Ovary (tissue), 9 donors: ENCODE measurements around the gene CAPN5. TPM values are rescaled to one million over a fixed set of nuclear protein-coding genes. Genes with fewer than 3 reads are reported as not detected.

Experiments
- DNase-seq, 5 donors: peaks; one replicate each; pipeline ENCODE4 v3.0.0-alpha.2; 2019 to 2020
- H3K27ac ChIP-seq, 2 donors: fragments of 200-600 bp; one replicate each; pipeline versions ENCODE4 v1.5.1 to v1.8.0; 2019 to 2022
- H3K27me3 ChIP-seq: fragments of 200-600 bp; one replicate; pipeline ENCODE4 v1.8.0; 2022
- H3K36me3 ChIP-seq: fragments of 200-600 bp; sonication (generic); one replicate; pipeline ENCODE4 v1.5.1; 2019
- H3K4me1 ChIP-seq: one replicate; pipeline ENCODE4 v1.8.1; 2013; ENCODE audit warnings: mild to moderate bottlenecking, moderate library complexity; ENCODE audit not compliant: insufficient read depth
- H3K4me3 ChIP-seq: fragments of 200-600 bp; sonication (generic); one replicate; pipeline ENCODE4 v1.5.1; 2017
- H3K9me3 ChIP-seq, 2 donors: fragments of 200-600 bp in 1 of 2; sonication (generic) in 1 of 2; one replicate each; pipeline versions ENCODE4 v1.5.1 to v1.8.1; 2013 to 2019; ENCODE audit warnings: mild to moderate bottlenecking in 1 of 2, moderate library complexity in 1 of 2
- CTCF ChIP-seq, 3 donors: fragments of 450-650 bp in 2 of 3; fragments of 200-600 bp in 1 of 3; IDR thresholded peaks; one replicate each; pipeline versions ENCODE4 v1.5.1 to v1.8.0; 2016 to 2022; ENCODE audit warnings: antibody characterized with exemption in 3 of 3, mild to moderate bottlenecking in 1 of 3
- EP300 ChIP-seq: sonication (generic); formaldehyde crosslinking; IDR thresholded peaks from one replicate; pipeline ENCODE4 v1.6.1; 2017; ENCODE audit warnings: antibody characterized with exemption
- POLR2A ChIP-seq: fragments of 450-650 bp; IDR thresholded peaks from one replicate; pipeline ENCODE4 v1.6.1; 2017; ENCODE audit warnings: antibody characterized with exemption, mild to moderate bottlenecking, moderate library complexity
- WGBS, 3 donors: extraction: QIAGEN DNeasy Blood & Tissue Kit in 1 of 3; methylation state at CpG; one replicate each; pipeline versions ENCODE4 v1.1.5 to v1.1.7; 2013 to 2017; 5-methylcytosine and 5-hydroxymethylcytosine counted together
- intact Hi-C, 4 donors: fragments of 100-400 bp; cut with DNase I; formaldehyde crosslinking; loops; one replicate each; pipeline versions ENCODE4 v1.11.0 to v1.15.1; 2022 to 2023
- polyA plus RNA-seq, 2 donors: library from polyadenylated mRNA; stranded (reverse); fragments of 200-250 nt in 1 of 2; fragments of 350-450 nt in 1 of 2; fragmentation: Illumina TruSeq in 1 of 2; extraction: RNeasy Lipid Tissue Mini Kit (QIAGEN cat#74804) in 1 of 2; gene quantifications; one replicate each; pipeline ENCODE4 v1.2.3, GENCODE V29; 2013 to 2014
- total RNA-seq, 7 donors: library from RNA; depleted of rRNA in 2 of 7; stranded (reverse); fragments of >200 nt in 2 of 7; fragmentation: NEBNext Ultra II Directional in 3 of 7; extraction: Animal tissue kit (Norgen Biotek cat#: 25700) in 3 of 7; gene quantifications; one replicate each; pipeline versions ENCODE4 v1.1.0 to v1.2.4, GENCODE V29; 2016 to 2023
- donor health status: DM: no; HTN: no; CAD: no; lungs with moderate emphysema.
- donor health status: DM: no; HTN: no; CAD: no.
- donor health status: Bipolar disorder and iron deficiency.
- donor health status: DM: yes; HTN: yes; CAD: no.
- donor health status: DM: no; HTN: no; CAD: no.
- donor health status: DM: yes; HTN: yes; CAD: no.

The CAPN5 gene
- total and polyA plus RNA-seq, 9 donors: 3.0 to 82.2 (median 21.3) TPM

GRCh38 chr11:77150836-77151235 lies 84.1 kb downstream of the CAPN5 start:
- Histone ChIP-seq H3K4me1 (peaks cover 2% of the 10 kb centered on the region), H3K36me3 (no peaks in the 10 kb centered on the region), H3K4me3 (no peak overlapping the region), H3K27ac (no peak overlapping the region), H3K27me3 (no peaks in the 10 kb centered on the region), H3K9me3 (no peaks in the 10 kb centered on the region)
- DNase-seq: no peak
- WGBS, 3 donors: 92 to 96% (median 95%) methylated on average over 10 of the region's 10 CpGs
- intact Hi-C loops: no loop called here
- TF ChIP-seq POLR2A: no peak
- no peak for TF ChIP-seq EP300
- TF ChIP-seq CTCF (IDR thresholded peaks at IDR 0.05): no peak

- intact Hi-C loops: no loop called here
- H3K9me3 ChIP-seq: no peaks in the 10 kb centered on the region
Observed at GRCh38 chr11:77151804-77152509, 85.2 kb downstream of the CAPN5 start.

GRCh38 chr11:77152846-77153245 lies 86.1 kb downstream of the CAPN5 start:
- no peak for DNase-seq
- intact Hi-C loops: no loop called here
- Histone ChIP-seq H3K4me1 (peaks cover 2% of the 10 kb centered on the region), H3K4me3 (no peak overlapping the region), H3K27ac (no peak overlapping the region), H3K27me3 (no peaks in the 10 kb centered on the region), H3K9me3 (no peaks in the 10 kb centered on the region), H3K36me3 (no peaks in the 10 kb centered on the region)
- TF ChIP-seq EP300 (no peak), CTCF (IDR thresholded peaks at IDR 0.05) (no peak), POLR2A (no peak)
- WGBS, 3 donors: 68 to 70% (median 69%) methylated on average over 6 of the region's 6 CpGs

More at GRCh38 chr11:77151804-77152509, 85.2 kb downstream of the CAPN5 start:
- 54 to 67% (median 64%) methylated on average over 10 to 11 of the region's 11 CpGs for WGBS, 3 donors
- H3K27me3 ChIP-seq: no peaks in the 10 kb centered on the region
- peaks cover 2% of the 10 kb centered on the region for H3K4me1 ChIP-seq
- DNase-seq: no peak
- H3K27ac ChIP-seq: no peak overlapping the region
- H3K4me3 ChIP-seq: no peak overlapping the region
- no peaks in the 10 kb centered on the region for H3K36me3 ChIP-seq
- TF ChIP-seq POLR2A (no peak), CTCF (IDR thresholded peaks at IDR 0.05) (no peak), EP300 (no peak)

- DNase-seq: no peak
- Histone ChIP-seq H3K4me1 (peaks cover 2% of the 10 kb centered on the region), H3K27me3 (no peaks in the 10 kb centered on the region), H3K27ac (no peak overlapping the region), H3K36me3 (no peaks in the 10 kb centered on the region), H3K9me3 (no peaks in the 10 kb centered on the region), H3K4me3 (no peak overlapping the region)
- intact Hi-C loops: no loop called here
- TF ChIP-seq POLR2A (no peak), EP300 (no peak), CTCF (IDR thresholded peaks at IDR 0.05) (no peak)
- WGBS, 3 donors: 78 to 83% (median 83%) methylated on average over 20 of the region's 20 CpGs
Observed at GRCh38 chr11:77153276-77154185, 86.8 kb downstream of the CAPN5 start.
